GM23248 (cell line): Measurements from ENCODE around the gene DCDC1. TPM values are rescaled to one million over a fixed set of nuclear protein-coding genes. Genes with fewer than 3 reads are reported as not detected.

Experiments
- DNase-seq: peaks from one replicate; pipeline ENCODE4 v3.0.0-alpha.2; 2015
- H2AFZ ChIP-seq: fragments of 200-600 bp; sonication (generic); 2 replicates; pipeline ENCODE4 v1.6.1; 2016; ENCODE audit warnings: antibody characterized with exemption
- H3F3A ChIP-seq: fragments of 200-600 bp; sonication (generic); 2 replicates; pipeline ENCODE4 v1.6.1; 2016; ENCODE audit warnings: mild to moderate bottlenecking, antibody characterized with exemption, mixed run types; ENCODE audit not compliant: insufficient read depth
- H3K27ac ChIP-seq: fragments of 200-600 bp; sonication (generic); 2 replicates; pipeline ENCODE4 v1.5.1; 2016; ENCODE audit warnings: mild to moderate bottlenecking
- H3K27me3 ChIP-seq: fragments of 200-600 bp; sonication (generic); replicated peaks from 2 replicates; pipeline ENCODE4 v1.6.1; 2016; ENCODE audit warnings: mild to moderate bottlenecking; ENCODE audit not compliant: insufficient read depth
- H3K36me3 ChIP-seq: fragments of 200-600 bp; sonication (generic); 2 replicates; pipeline ENCODE4 v1.6.1; 2016; ENCODE audit warnings: low read depth, mild to moderate bottlenecking
- H3K4me1 ChIP-seq: fragments of 200-600 bp; sonication (generic); 2 replicates; pipeline ENCODE4 v1.6.1; 2016; ENCODE audit warnings: mild to moderate bottlenecking; ENCODE audit not compliant: insufficient read depth
- H3K4me2 ChIP-seq: fragments of 200-600 bp; sonication (generic); one replicate; pipeline ENCODE4 v1.6.1; 2016; ENCODE audit warnings: mild to moderate bottlenecking; ENCODE audit not compliant: unreplicated experiment
- H3K4me3 ChIP-seq: fragments of 200-600 bp; sonication (generic); 2 replicates; pipeline ENCODE4 v1.5.1; 2016; ENCODE audit warnings: mild to moderate bottlenecking
- H3K79me2 ChIP-seq: fragments of 200-600 bp; sonication (generic); 2 replicates; pipeline ENCODE4 v1.6.1; 2016; ENCODE audit warnings: mild to moderate bottlenecking; ENCODE audit not compliant: insufficient read depth
- H3K9ac ChIP-seq: fragments of 200-600 bp; sonication (generic); 2 replicates; pipeline ENCODE4 v1.6.1; 2016; ENCODE audit warnings: mild to moderate bottlenecking
- H3K9me2 ChIP-seq: fragments of 200-600 bp; sonication (generic); 2 replicates; pipeline ENCODE4 v1.6.1; 2016; ENCODE audit warnings: mixed run types, mild to moderate bottlenecking, moderate library complexity; ENCODE audit not compliant: insufficient read depth
- H3K9me3 ChIP-seq: fragments of 200-600 bp; sonication (generic); one replicate; pipeline ENCODE4 v1.6.1; 2017; ENCODE audit warnings: low read depth
- H4K20me1 ChIP-seq: fragments of 200-600 bp; sonication (generic); 2 replicates; pipeline ENCODE4 v1.6.0; 2016; ENCODE audit not compliant: insufficient read depth
- EZH2 ChIP-seq: fragments of 200-600 bp; sonication (generic); IDR thresholded peaks from 2 replicates; pipeline ENCODE4 v1.6.1; 2018; ENCODE audit warnings: antibody characterized with exemption, mild to moderate bottlenecking; ENCODE audit not compliant: insufficient read depth, poor library complexity, severe bottlenecking
- EZH2phosphoT487 ChIP-seq: fragments of 200-600 bp; sonication (generic); IDR thresholded peaks from 2 replicates; pipeline ENCODE4 v1.6.1; 2018; ENCODE audit warnings: antibody characterized with exemption, moderate library complexity, mild to moderate bottlenecking, low read depth; ENCODE audit not compliant: insufficient read depth
- WGBS, 2 experiments: methylation state at CpG; one replicate each; pipeline ENCODE4 v1.1.6; 2015 to 2017; ENCODE audit warnings: low lambda C conversion rate in 2 of 2, low coverage in 1 of 2; ENCODE audit errors: missing lambda C conversion rate in 2 of 2; 5-methylcytosine and 5-hydroxymethylcytosine counted together
- in situ Hi-C: fragments of 300-500 bp; cut with MboI; formaldehyde crosslinking; loops from 2 replicates; pipeline ENCODE4 v1.15.0; 2020
- polyA plus RNA-seq: library from polyadenylated mRNA; unstranded; fragments of >200 nt; fragmentation: Nextera tagmentation; extraction: Ambion mirVana; gene quantifications from 2 replicates; pipeline ENCODE4 v1.2.1, GENCODE V29; 2016
- total RNA-seq: library from RNA; depleted of rRNA; stranded (reverse); fragments of >200 nt; shearing (Covaris generic); gene quantifications from 2 replicates; pipeline ENCODE4 v1.2.3, GENCODE V29; 2014

The DCDC1 gene
- total and polyA plus RNA-seq, 2 experiments from 2014 or later = not detected

DNA sequence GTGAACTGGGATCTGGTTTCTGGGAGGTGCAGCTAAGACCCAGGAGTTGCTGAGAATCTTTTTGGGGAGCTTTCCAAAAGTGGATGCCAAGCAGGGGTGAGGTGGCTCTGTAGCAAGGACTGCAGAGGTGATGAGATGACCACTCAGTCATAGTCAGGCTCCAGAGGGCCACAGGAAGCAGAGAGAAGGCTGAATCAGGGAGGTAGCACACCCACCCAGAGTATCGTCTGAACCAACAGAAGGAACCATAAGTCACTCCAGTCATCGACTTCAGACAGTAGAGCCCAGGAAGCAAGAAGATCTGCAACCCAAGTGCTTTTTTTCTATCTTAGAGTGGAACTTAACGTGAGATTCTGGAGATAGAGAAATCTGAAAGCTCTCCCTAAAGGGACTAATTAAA is 447.7 kb downstream of the DCDC1 start:
- Histone ChIP-seq H3K79me2 (no peaks in the 10 kb centered on the region), H3K4me3 (no peak overlapping the region), H3K36me3 (no peaks in the 10 kb centered on the region), H2AFZ (peak overlapping the region; percentile 47), H3K9me3 (no peaks in the 10 kb centered on the region), H3K27me3 (no peaks in the 10 kb centered on the region), H4K20me1 (no peaks in the 10 kb centered on the region), H3K27ac (no peak overlapping the region), H3K4me2 (no peak overlapping the region), H3K9ac (no peak overlapping the region), H3K4me1 (peaks cover 11% of the 10 kb centered on the region; the same call in 1 of the 2 replicates), H3K9me2 (no peaks in the 10 kb centered on the region), H3F3A (no peaks in the 10 kb centered on the region)
- TF ChIP-seq EZH2 (no peak), EZH2phosphoT487 (no peak)
- peak; percentile 17 for DNase-seq
- WGBS, 2 experiments = 24 to 28% methylated on average over 3 of the region's 3 CpGs
- in situ Hi-C loops = loop anchor here (25.0 kb wide), 2 partner anchors 560 to 1485 kb away; no protein-coding TSS in a partner anchor

GRCh38 chr11:30919389-30920152 is 450.0 kb downstream of the DCDC1 start:
- H3K9me3 ChIP-seq = no peaks in the 10 kb centered on the region
- H3K27me3 ChIP-seq = 0 out of 2 replicates have a peak, but pooled peaks cover 5% of the 10 kb centered on the region
- peak overlapping the region; percentile 5; the same call in 1 of the 2 replicates for H3K9ac ChIP-seq
- DNase-seq = peak; percentile 69
- H3K4me2 ChIP-seq = peak overlapping the region; percentile 17
- H3K27ac ChIP-seq = peak overlapping the region; percentile 49
- no peak overlapping the region for H3K4me3 ChIP-seq
- peak overlapping the region; percentile 31 for H2AFZ ChIP-seq
- in situ Hi-C loops = loop anchor here (25.0 kb wide), 2 partner anchors 557 to 1482 kb away; no protein-coding TSS in a partner anchor
- no peaks in the 10 kb centered on the region for H3K79me2 ChIP-seq
- 14 to 23% methylated on average over 8 of the region's 8 CpGs for WGBS, 2 experiments
- H3K4me1 ChIP-seq = peaks cover 11% of the 10 kb centered on the region; the same call in 1 of the 2 replicates
- no peaks in the 10 kb centered on the region for H3K36me3 ChIP-seq
- H3K9me2 ChIP-seq = no peaks in the 10 kb centered on the region
- TF ChIP-seq EZH2phosphoT487 = no peak
- no peaks in the 10 kb centered on the region for H4K20me1 ChIP-seq
- H3F3A ChIP-seq = no peaks in the 10 kb centered on the region

- Histone ChIP-seq H3K4me3 (no peak overlapping the region), H3K36me3 (no peaks in the 10 kb centered on the region), H3K9me3 (no peaks in the 10 kb centered on the region), H4K20me1 (no peaks in the 10 kb centered on the region), H3K9ac (no peak overlapping the region), H3K79me2 (no peaks in the 10 kb centered on the region), H3K27me3 (0 out of 2 replicates have a peak, but pooled peaks cover 5% of the 10 kb centered on the region), H2AFZ (no peak overlapping the region), H3K4me1 (peaks cover 11% of the 10 kb centered on the region; the same call in 1 of the 2 replicates), H3K27ac (no peak overlapping the region), H3K9me2 (no peaks in the 10 kb centered on the region), H3K4me2 (no peak overlapping the region), H3F3A (no peaks in the 10 kb centered on the region)
- in situ Hi-C loops = loop anchor here (25.0 kb wide), 2 partner anchors 556 to 1481 kb away; no protein-coding TSS in a partner anchor
- DNase-seq = peak; percentile 67
- 9 to 15% methylated on average over 6 of the region's 6 CpGs for WGBS, 2 experiments
- no peak for TF ChIP-seq EZH2phosphoT487
- no peak for TF ChIP-seq EZH2
Measured at GRCh38 chr11:30917859-30918478, 451.6 kb downstream of the DCDC1 start.

DNA sequence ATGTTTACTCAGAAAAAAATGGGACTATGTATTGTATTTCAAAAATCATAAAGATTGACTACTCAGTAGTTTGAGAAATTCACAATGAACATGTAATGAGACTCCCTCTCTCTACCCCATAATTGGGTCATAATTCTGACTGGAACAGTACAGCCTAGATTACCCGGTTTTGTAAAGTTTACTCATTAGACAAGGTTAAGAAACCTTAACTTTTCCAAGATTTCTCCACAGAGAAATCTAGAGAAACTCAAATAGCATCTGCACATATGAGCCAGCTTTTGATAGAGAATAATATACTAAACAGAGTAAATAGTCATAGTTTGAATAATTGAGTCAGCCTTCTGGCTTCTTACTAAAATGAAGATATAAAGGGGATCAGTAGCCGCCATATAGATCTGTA is 452.3 kb downstream of the DCDC1 start:
- no peaks in the 10 kb centered on the region for H3F3A ChIP-seq
- H3K79me2 ChIP-seq = no peaks in the 10 kb centered on the region
- H3K4me1 ChIP-seq = peaks cover 11% of the 10 kb centered on the region; the same call in 1 of the 2 replicates
- 0 out of 2 replicates have a peak, but pooled peaks cover 5% of the 10 kb centered on the region for H3K27me3 ChIP-seq
- no peak for DNase-seq
- 48 to 50% methylated on average over 2 of the region's 2 CpGs for WGBS, 2 experiments
- H2AFZ ChIP-seq = no peak overlapping the region
- H3K9ac ChIP-seq = no peak overlapping the region
- no peaks in the 10 kb centered on the region for H4K20me1 ChIP-seq
- no peaks in the 10 kb centered on the region for H3K9me2 ChIP-seq
- H3K4me2 ChIP-seq = no peak overlapping the region
- H3K4me3 ChIP-seq = no peak overlapping the region
- no peaks in the 10 kb centered on the region for H3K36me3 ChIP-seq
- H3K9me3 ChIP-seq = no peaks in the 10 kb centered on the region
- no peak overlapping the region for H3K27ac ChIP-seq
- in situ Hi-C loops = loop anchor here (25.0 kb wide), 2 partner anchors 555 to 1480 kb away; no protein-coding TSS in a partner anchor
- TF ChIP-seq EZH2 (no peak), EZH2phosphoT487 (no peak)
